Right cardiac atrium (tissue), 5 donors: ENCODE measurements around the gene DMXL1. TPM values are rescaled to one million over a fixed set of nuclear protein-coding genes. Genes with fewer than 3 reads are reported as not detected.

Source experiments
- ATAC-seq, 2 donors: fragments of 200-7000 bp; cut with Tn5 transposase; one replicate each; pipeline versions ENCODE4 v1.8.0 to v1.9.1; 2020; ENCODE audit warnings: moderate library complexity in 2 of 2, mild to moderate bottlenecking in 1 of 2
- DNase-seq, 3 donors: peaks; one replicate each; pipeline ENCODE4 v3.0.0-alpha.2; 2020
- H3K27ac ChIP-seq: one replicate; pipeline ENCODE4 v1.5.1; 2013; ENCODE audit warnings: mild to moderate bottlenecking, low read length, control low read depth, moderate library complexity
- H3K27me3 ChIP-seq: one replicate; pipeline ENCODE4 v1.6.1; 2013; ENCODE audit not compliant: control insufficient read depth, insufficient read depth
- H3K4me1 ChIP-seq: one replicate; pipeline ENCODE4 v1.6.1; 2013; ENCODE audit warnings: low read length; ENCODE audit not compliant: control insufficient read depth, insufficient read depth
- H3K4me3 ChIP-seq: one replicate; pipeline ENCODE4 v1.5.1; 2013; ENCODE audit warnings: low read length, control low read depth
- H3K9me3 ChIP-seq: one replicate; pipeline ENCODE4 v1.6.1; 2013; ENCODE audit warnings: low read length; ENCODE audit not compliant: control insufficient read depth
- WGBS: extraction: QIAGEN DNeasy Blood & Tissue Kit; methylation state at CpG from one replicate; pipeline ENCODE4 v1.1.7; 2013; 5-methylcytosine and 5-hydroxymethylcytosine counted together
- intact Hi-C, 4 donors: fragments of 100-400 bp; cut with DNase I; formaldehyde crosslinking; loops; one replicate each; pipeline versions ENCODE4 v1.11.0 to v1.14.0; 2022 to 2023
- long read RNA-seq, 4 donors: library from polyadenylated mRNA; unstranded; transcript quantifications; one replicate each; pipeline ENCODE4 v2.0.0, GENCODE V29; 2020 to 2021
- polyA plus RNA-seq: library from polyadenylated mRNA; stranded (reverse); fragments of 200-250 nt; gene quantifications from one replicate; pipeline ENCODE4 v1.2.3, GENCODE V29; 2013
- total RNA-seq, 4 donors: library from RNA; stranded (reverse); fragmentation: NEBNext Ultra II Directional; extraction: Animal tissue kit (Norgen Biotek cat#: 25700); gene quantifications; one replicate each; pipeline ENCODE4 v1.2.1, GENCODE V29; 2021
- donor health status: healthy with polysubstance abuse.
- donor health status: DM: no; HTN: yes; CAD: no.
- donor health status: DM: no; HTN: no; CAD: no.
- donor health status: DM: no; HTN: yes; CAD: no; lungs with severe emphysema.
- donor health status: DM: yes; HTN: yes; CAD: no.

The DMXL1 gene
- total RNA-seq, result 10 to 100 TPM; 28.6 to 42.3 (median 32.1) TPM
- polyA plus RNA-seq, result 10.8 TPM
- long read RNA-seq, donor 1, partial matches to known transcripts, result 7 of 14 reads
- long read RNA-seq, donor 1, other reads (novel, unspliced or antisense), result 6 of 14 reads
- long read RNA-seq, donor 2, partial matches to known transcripts, result 6 of 7 reads
- long read RNA-seq, donor 2, other reads (novel, unspliced or antisense), result 1 of 7 reads
- long read RNA-seq, donor 3, partial matches to known transcripts, result 9 of 16 reads
- long read RNA-seq, donor 3, other reads (novel, unspliced or antisense), result 6 of 16 reads
- long read RNA-seq, donor 4, partial matches to known transcripts, result 2 of 4 reads
- long read RNA-seq, donor 4, other reads (novel, unspliced or antisense), result 2 of 4 reads

DNA sequence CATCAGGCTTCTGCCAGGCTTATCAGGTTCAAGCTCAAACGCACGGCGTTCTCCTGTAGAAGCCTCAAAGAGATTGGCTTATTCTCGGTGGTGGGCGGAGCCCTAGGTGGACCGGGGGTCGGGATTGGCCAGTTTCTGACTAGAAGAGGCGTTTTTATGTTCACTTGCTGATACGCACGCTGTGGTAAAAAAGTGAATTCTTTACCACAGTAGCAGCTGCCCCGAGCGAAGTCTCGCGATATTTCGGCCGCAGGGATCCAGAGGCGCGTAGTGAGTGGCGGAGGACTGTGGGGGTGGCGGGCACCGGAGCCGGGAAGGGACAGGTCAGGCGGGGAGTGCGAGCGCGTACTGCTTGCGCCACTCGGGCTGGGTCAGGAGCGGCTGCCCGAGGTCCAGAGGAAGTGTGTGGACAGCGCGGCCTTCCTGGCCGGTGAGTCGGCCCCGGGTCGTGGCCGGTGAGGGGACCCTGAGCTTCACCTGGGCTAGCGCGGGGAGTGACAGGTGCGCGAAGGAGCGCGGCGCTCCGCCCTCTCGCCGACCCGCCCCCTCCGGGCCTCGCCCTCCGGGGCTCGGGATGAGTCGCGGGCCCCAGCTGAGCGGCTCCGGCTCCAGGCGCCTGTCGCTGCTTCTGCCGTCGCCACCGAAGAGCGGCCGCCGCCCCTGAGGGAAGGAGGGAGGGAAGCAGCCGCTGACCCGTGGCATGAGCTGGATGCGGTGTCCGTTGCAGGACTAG lies at the start of gene DMXL1:
Gene DMXL1 (plus strand): TSS at position 260 of the 733 bp plus-strand sequence. CDS start 483 bp downstream, outside the sequence.
- Histone ChIP-seq H3K4me3 (peak within 1 kb of the TSS; percentile 72), H3K4me1 (no peaks in the 10 kb centered on the region), H3K27ac (peak within 1 kb of the TSS; percentile 94), H3K27me3 (no peaks in the 10 kb centered on the region), H3K9me3 (no peaks in the 10 kb centered on the region)
- under 1% methylated on average over 68 of the region's 68 CpGs for WGBS
- ATAC-seq (peak; percentile 98 to 99), DNase-seq (peak; percentile 100)
- intact Hi-C loops, result no loop called here

DNA sequence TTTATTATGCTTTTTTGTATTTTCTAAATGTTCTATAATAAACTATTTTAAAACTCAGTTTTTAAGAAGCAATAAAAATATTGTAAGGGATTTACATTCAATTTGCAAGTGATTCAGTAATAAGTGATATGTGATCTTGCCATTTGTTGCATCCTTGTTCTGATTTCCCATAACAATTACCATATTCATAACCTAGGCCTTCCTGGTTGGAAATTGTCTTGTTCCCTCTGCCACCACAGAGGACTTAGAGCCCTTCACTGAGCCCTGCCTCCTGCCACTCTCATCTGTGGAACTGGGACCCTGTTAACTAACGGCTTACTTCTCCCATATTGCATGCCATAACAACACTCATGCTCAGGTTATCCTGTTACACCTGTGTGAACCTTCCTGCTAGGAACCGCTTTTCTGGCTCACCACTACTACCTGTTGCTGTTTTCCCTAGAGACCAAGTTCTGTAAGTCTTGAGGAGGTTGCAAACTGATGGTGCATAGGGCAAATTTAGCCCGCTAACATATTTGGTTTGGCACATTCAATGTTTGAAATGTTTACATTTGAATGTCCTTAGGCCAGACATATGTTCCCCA lies 49.6 kb upstream of the DMXL1 start:
- Histone ChIP-seq H3K4me3 (no peak overlapping the region), H3K27me3 (no peaks in the 10 kb centered on the region), H3K4me1 (no peaks in the 10 kb centered on the region), H3K9me3 (no peaks in the 10 kb centered on the region), H3K27ac (no peak overlapping the region)
- 90% methylated on average over 3 of the region's 3 CpGs for WGBS
- ATAC-seq, result no peak
- intact Hi-C loops, result no loop called here
- no peak for DNase-seq

DNA sequence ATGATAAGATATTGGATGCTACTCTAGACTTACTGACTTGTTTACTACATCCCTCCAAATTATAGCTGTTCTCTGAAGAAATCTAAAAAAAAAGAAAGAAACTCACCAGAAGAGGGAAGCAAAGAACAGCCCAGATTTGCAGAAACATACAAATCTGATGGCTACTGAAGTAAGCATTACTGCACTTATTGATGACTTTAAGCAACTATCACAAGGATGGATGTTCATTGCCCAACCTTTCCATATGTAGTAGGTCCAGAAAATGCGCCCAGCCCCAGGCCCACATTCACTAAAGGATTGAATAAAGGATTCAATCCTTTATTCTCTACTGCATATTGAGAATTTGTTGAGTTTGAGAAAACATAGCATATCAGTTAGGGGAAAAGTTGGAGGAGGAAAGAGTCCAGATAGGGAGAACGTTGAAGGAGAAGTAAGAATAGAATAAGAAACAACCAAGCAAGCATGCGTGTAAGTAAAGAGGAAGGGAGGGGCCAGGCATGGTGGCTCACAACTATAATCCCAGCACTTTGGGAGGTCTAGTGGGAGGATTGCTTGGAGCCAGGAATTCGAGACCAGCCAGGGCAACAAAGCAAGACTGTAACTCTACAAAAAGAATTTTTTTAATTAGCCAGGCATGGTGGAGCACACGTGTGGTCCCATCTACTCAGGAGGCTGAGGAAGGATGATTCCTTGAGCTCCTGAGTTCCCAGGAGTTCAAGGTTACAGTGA lies 48.7 kb upstream of the DMXL1 start:
- no peak overlapping the region for H3K4me3 ChIP-seq
- no peaks in the 10 kb centered on the region for H3K27me3 ChIP-seq
- no peak overlapping the region for H3K27ac ChIP-seq
- WGBS, result 45% methylated on average over 5 of the region's 5 CpGs
- ATAC-seq (no peak), DNase-seq (no peak)
- H3K9me3 ChIP-seq, result no peaks in the 10 kb centered on the region
- intact Hi-C loops, result no loop called here
- no peaks in the 10 kb centered on the region for H3K4me1 ChIP-seq

- 17% methylated on average over 1 of the region's 1 CpG for WGBS
- Histone ChIP-seq H3K27ac (no peak overlapping the region), H3K27me3 (no peaks in the 10 kb centered on the region), H3K4me1 (no peaks in the 10 kb centered on the region), H3K4me3 (no peak overlapping the region), H3K9me3 (no peaks in the 10 kb centered on the region)
- intact Hi-C loops, result no loop called here
- DNase-seq, result no peak
- ATAC-seq, result no peak
Observed at GRCh38 chr5:119022773-119023172, 48.1 kb upstream of the DMXL1 start.

GRCh38 chr5:119028575-119028974 lies 42.3 kb upstream of the DMXL1 start:
- no peak for ATAC-seq
- 57% methylated on average over 5 of the region's 5 CpGs for WGBS
- no peaks in the 10 kb centered on the region for H3K4me1 ChIP-seq
- H3K9me3 ChIP-seq, result no peaks in the 10 kb centered on the region
- no peak overlapping the region for H3K4me3 ChIP-seq
- no peaks in the 10 kb centered on the region for H3K27me3 ChIP-seq
- DNase-seq, result no peak
- H3K27ac ChIP-seq, result no peak overlapping the region
- intact Hi-C loops, result no loop called here

GRCh38 chr5:119031011-119031886 lies 39.6 kb upstream of the DMXL1 start:
- no peaks in the 10 kb centered on the region for H3K4me1 ChIP-seq
- ATAC-seq, result no peak
- WGBS, result 67% methylated on average over 5 of the region's 5 CpGs
- no peak for DNase-seq
- intact Hi-C loops, result no loop called here
- no peaks in the 10 kb centered on the region for H3K27me3 ChIP-seq
- no peak overlapping the region for H3K4me3 ChIP-seq
- H3K27ac ChIP-seq, result no peak overlapping the region
- no peaks in the 10 kb centered on the region for H3K9me3 ChIP-seq

DNA sequence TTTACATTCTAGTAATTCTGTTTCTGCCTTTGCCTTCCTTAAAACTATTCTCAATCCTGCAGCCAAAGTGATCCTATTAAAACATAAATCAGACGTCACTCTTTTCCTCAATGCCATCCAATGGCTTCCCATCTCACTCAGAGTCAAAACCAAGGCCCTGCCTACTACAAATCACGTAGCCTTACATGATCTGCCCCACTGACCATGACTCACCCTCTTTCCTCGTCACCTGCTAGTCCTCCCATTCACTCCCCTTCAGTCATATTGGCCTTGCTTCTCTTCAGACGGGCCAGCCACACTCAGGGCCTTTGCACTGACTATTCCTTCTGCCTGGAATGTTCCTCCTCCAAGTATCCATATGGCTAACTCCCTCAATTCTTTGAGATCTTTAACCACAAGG lies 39.0 kb upstream of the DMXL1 start:
- intact Hi-C loops, result no loop called here
- H3K4me1 ChIP-seq, result no peaks in the 10 kb centered on the region
- H3K4me3 ChIP-seq, result no peak overlapping the region
- ATAC-seq, result no peak
- H3K27ac ChIP-seq, result no peak overlapping the region
- no peaks in the 10 kb centered on the region for H3K9me3 ChIP-seq
- WGBS, result 76% methylated on average over 4 of the region's 4 CpGs
- no peak for DNase-seq
- no peaks in the 10 kb centered on the region for H3K27me3 ChIP-seq

DNA sequence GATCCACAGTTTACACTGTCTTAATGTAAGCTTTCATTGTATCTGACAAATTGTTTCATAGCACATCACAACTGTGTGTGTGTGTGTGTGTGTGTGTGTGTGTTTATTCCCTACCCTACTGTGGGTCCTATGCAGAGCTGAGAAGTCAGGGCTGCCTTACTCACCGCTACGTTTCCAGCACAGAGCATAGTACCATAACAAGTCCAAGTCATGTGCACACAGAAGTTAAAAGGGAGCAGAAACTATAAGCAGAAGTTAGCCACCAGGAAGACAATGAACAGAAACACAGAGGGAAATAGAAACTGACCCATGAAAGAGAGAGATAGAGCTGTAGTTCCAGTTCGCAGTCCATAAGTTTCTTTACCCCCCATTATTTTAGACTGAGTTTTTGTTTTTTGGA lies 38.2 kb upstream of the DMXL1 start:
- Histone ChIP-seq H3K4me1 (no peaks in the 10 kb centered on the region), H3K9me3 (no peaks in the 10 kb centered on the region), H3K27ac (no peak overlapping the region), H3K4me3 (no peak overlapping the region), H3K27me3 (no peaks in the 10 kb centered on the region)
- intact Hi-C loops, result no loop called here
- WGBS, result 80% methylated on average over 3 of the region's 3 CpGs
- ATAC-seq (no peak), DNase-seq (no peak)

- no peak for DNase-seq
- no peak overlapping the region for H3K4me3 ChIP-seq
- H3K9me3 ChIP-seq, result no peaks in the 10 kb centered on the region
- H3K4me1 ChIP-seq, result no peaks in the 10 kb centered on the region
- H3K27me3 ChIP-seq, result no peaks in the 10 kb centered on the region
- WGBS, result 79% methylated on average over 3 of the region's 3 CpGs
- no peak overlapping the region for H3K27ac ChIP-seq
- intact Hi-C loops, result no loop called here
- ATAC-seq, result no peak
Observed at GRCh38 chr5:119033135-119033534, 37.8 kb upstream of the DMXL1 start.

DNA sequence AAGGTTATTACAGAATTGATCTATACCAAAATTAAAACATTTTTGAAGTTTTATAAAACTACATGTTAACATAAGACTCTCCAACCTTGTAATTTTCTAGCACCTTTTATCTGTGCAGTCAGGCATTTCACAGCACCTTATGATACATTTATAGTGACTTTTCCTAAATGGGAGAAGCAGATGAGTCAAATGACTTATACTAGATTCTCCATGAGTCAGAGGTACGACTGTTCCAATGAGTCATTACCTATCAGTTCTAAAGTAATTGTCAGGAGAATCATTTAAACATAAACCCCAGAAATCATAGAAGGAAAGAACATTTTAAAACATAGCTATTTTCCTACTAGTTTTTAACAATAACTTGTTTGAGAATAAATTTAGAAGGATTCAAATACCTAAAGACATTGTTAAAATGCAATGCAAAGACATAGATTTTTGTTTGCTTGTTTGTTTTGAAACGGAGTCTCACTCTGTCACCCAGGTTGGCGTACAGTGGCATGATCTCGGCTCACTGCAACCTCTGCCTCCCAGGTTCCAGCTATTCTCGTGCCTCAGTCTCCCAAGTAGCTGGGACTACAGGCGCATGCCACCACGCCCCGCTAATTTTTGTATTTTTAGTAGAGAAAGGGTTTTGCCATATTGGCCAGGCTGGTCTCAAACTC lies 34.7 kb upstream of the DMXL1 start:
- DNase-seq, result no peak
- H3K9me3 ChIP-seq, result no peaks in the 10 kb centered on the region
- no peak overlapping the region for H3K4me3 ChIP-seq
- no peak overlapping the region for H3K27ac ChIP-seq
- intact Hi-C loops, result no loop called here
- H3K4me1 ChIP-seq, result no peaks in the 10 kb centered on the region
- ATAC-seq, result no peak
- WGBS, result 85% methylated on average over 8 of the region's 8 CpGs
- H3K27me3 ChIP-seq, result no peaks in the 10 kb centered on the region
